Upper lobe of left lung (tissue), 6 donors: ENCODE measurements around the gene LYSMD2. TPM values are rescaled to one million over a fixed set of nuclear protein-coding genes. Genes with fewer than 3 reads are reported as not detected.

Source experiments
- ATAC-seq, 2 donors: fragments of 200-7000 bp; cut with Tn5 transposase; one replicate each; pipeline ENCODE4 v1.9.1; 2022; ENCODE audit warnings: mild to moderate bottlenecking in 2 of 2, moderate library complexity in 2 of 2; ENCODE audit not compliant: low FRiP score in 2 of 2
- DNase-seq, 2 donors: peaks; one replicate each; pipeline ENCODE4 v3.0.0-alpha.2; 2019 to 2020
- H3K27ac ChIP-seq, 4 donors: fragments of 200-600 bp; sonication (generic); one replicate each; pipeline ENCODE4 v1.5.1; 2016 to 2019
- H3K27me3 ChIP-seq, 4 donors: fragments of 200-600 bp; sonication (generic); one replicate each; pipeline ENCODE4 v1.5.1; 2017 to 2019
- H3K36me3 ChIP-seq, 4 donors: fragments of 200-600 bp; sonication (generic); one replicate each; pipeline ENCODE4 v1.5.1; 2016 to 2019
- H3K4me1 ChIP-seq, 4 donors: fragments of 200-600 bp; sonication (generic); one replicate each; pipeline ENCODE4 v1.5.1; 2018 to 2019
- H3K4me3 ChIP-seq, 4 donors: fragments of 200-600 bp; sonication (generic); one replicate each; pipeline ENCODE4 v1.5.1; 2017 to 2019; ENCODE audit warnings: mild to moderate bottlenecking in 2 of 4, moderate library complexity in 1 of 4
- H3K9me3 ChIP-seq, 4 donors: fragments of 200-600 bp; sonication (generic); one replicate each; pipeline ENCODE4 v1.5.1; 2018 to 2019
- CTCF ChIP-seq, 6 experiments: fragments of 450-650 bp in 4 of 6; fragments of 200-600 bp in 2 of 6; sonication (generic) in 2 of 6; IDR thresholded peaks; one replicate each; pipeline ENCODE4 v1.5.1; 2016 to 2019; ENCODE audit warnings: antibody characterized with exemption in 6 of 6
- EP300 ChIP-seq, 4 donors: sonication (generic); formaldehyde crosslinking; IDR thresholded peaks; one replicate each; pipeline ENCODE4 v1.5.1; 2017; ENCODE audit warnings: antibody characterized with exemption in 4 of 4, control low read depth in 2 of 4
- POLR2A ChIP-seq, 4 donors: fragments of 450-650 bp; IDR thresholded peaks; one replicate each; pipeline ENCODE4 v1.5.1; 2016 to 2017; ENCODE audit warnings: antibody characterized with exemption in 4 of 4, mild to moderate bottlenecking in 2 of 4
- POLR2AphosphoS5 ChIP-seq, 2 donors: sonication (generic); formaldehyde crosslinking; IDR thresholded peaks; one replicate each; pipeline ENCODE4 v1.5.1; 2017; ENCODE audit warnings: antibody characterized with exemption in 2 of 2
- WGBS, 2 donors: methylation state at CpG; one replicate each; pipeline ENCODE4 v1.1.5; 2017 to 2018; 5-methylcytosine and 5-hydroxymethylcytosine counted together
- total RNA-seq, 6 donors: library from RNA; depleted of rRNA in 4 of 6; stranded (reverse); fragments of >200 nt in 4 of 6; gene quantifications; one replicate each; pipeline versions ENCODE4 v1.1.0 to v1.2.1, GENCODE V29; 2016 to 2021
- donor health status: DM: no; HTN: no; CAD: no; lungs with moderate emphysema.
- donor health status: DM: no; HTN: yes; CAD: no; lungs with severe emphysema.

Gene LYSMD2
- total RNA-seq, 6 donors from 2014 or later, result 13.4 to 22.8 (median 17.9) TPM

- TF ChIP-seq CTCF (IDR thresholded peaks at IDR 0.05), result no peak
- no peak for TF ChIP-seq POLR2AphosphoS5 (IDR thresholded peaks at IDR 0.05)
- no peak for TF ChIP-seq POLR2A (IDR thresholded peaks at IDR 0.05)
- TF ChIP-seq EP300 (IDR thresholded peaks at IDR 0.05), result no peak
- no peaks in the 10 kb centered on the region for H3K9me3 ChIP-seq
- ATAC-seq (no peak), DNase-seq (no peak)
- peaks cover 0 to 23% (median 17%) of the 10 kb centered on the region in 4 donors for H3K4me1 ChIP-seq
- no peak overlapping the region for H3K4me3 ChIP-seq
- no peaks in the 10 kb centered on the region for H3K27me3 ChIP-seq
- peak overlapping the region in 1 of 4 donors; percentile 45 for H3K27ac ChIP-seq
- peaks cover 0 to 12% (median 0%) of the 10 kb centered on the region in 4 donors for H3K36me3 ChIP-seq
- WGBS, 2 donors, result 35 to 36% methylated on average over 1 of the region's 1 CpG
These were observed 12.8 kb downstream of the LYSMD2 start for GRCh38 chr15:51724673-51725072.

GRCh38 chr15:51724199-51724598, 13.3 kb downstream of the LYSMD2 start:
- no peak for ATAC-seq
- Histone ChIP-seq H3K9me3 (no peaks in the 10 kb centered on the region), H3K4me3 (no peak overlapping the region), H3K36me3 (peaks cover 0 to 12% (median 0%) of the 10 kb centered on the region in 4 donors), H3K27ac (peak overlapping the region in 1 of 4 donors; percentile 44), H3K27me3 (no peaks in the 10 kb centered on the region), H3K4me1 (peaks cover 0 to 23% (median 17%) of the 10 kb centered on the region in 4 donors)
- WGBS, 2 donors, result 74 to 75% methylated on average over 2 of the region's 2 CpGs
- no peak for TF ChIP-seq EP300 (IDR thresholded peaks at IDR 0.05)
- TF ChIP-seq CTCF (IDR thresholded peaks at IDR 0.05), result no peak
- no peak for TF ChIP-seq POLR2AphosphoS5 (IDR thresholded peaks at IDR 0.05)
- TF ChIP-seq POLR2A (IDR thresholded peaks at IDR 0.05), result no peak
- DNase-seq, result no peak

- ATAC-seq, result no peak
- no peak for DNase-seq
- Histone ChIP-seq H3K9me3 (no peaks in the 10 kb centered on the region), H3K27ac (peak overlapping the region in 2 of 4 donors; percentile 18 to 63), H3K4me1 (peaks cover 0 to 14% (median 11%) of the 10 kb centered on the region in 4 donors), H3K36me3 (peaks cover 0 to 12% (median 0%) of the 10 kb centered on the region in 4 donors), H3K4me3 (no peak overlapping the region), H3K27me3 (no peaks in the 10 kb centered on the region)
- TF ChIP-seq POLR2A (IDR thresholded peaks at IDR 0.05) (no peak), POLR2AphosphoS5 (IDR thresholded peaks at IDR 0.05) (no peak), EP300 (IDR thresholded peaks at IDR 0.05) (no peak), CTCF (IDR thresholded peaks at IDR 0.05) (no peak)
- WGBS, 2 donors, result 63 to 70% methylated on average over 5 of the region's 5 CpGs
These were observed 16.1 kb downstream of the LYSMD2 start for GRCh38 chr15:51721199-51721960.

- WGBS, 2 donors, result 83 to 86% methylated on average over 8 of the region's 8 CpGs
- H3K27ac ChIP-seq, result peak overlapping the region in 2 of 4 donors; percentile 23 to 63
- H3K4me3 ChIP-seq, result no peak overlapping the region
- TF ChIP-seq CTCF (IDR thresholded peaks at IDR 0.05) (no peak), POLR2A (IDR thresholded peaks at IDR 0.05) (no peak), POLR2AphosphoS5 (IDR thresholded peaks at IDR 0.05) (no peak), EP300 (IDR thresholded peaks at IDR 0.05) (no peak)
- H3K4me1 ChIP-seq, result peaks cover 0 to 10% (median 7%) of the 10 kb centered on the region in 4 donors
- no peaks in the 10 kb centered on the region for H3K9me3 ChIP-seq
- DNase-seq, result no peak
- H3K36me3 ChIP-seq, result peaks cover 0 to 12% (median 0%) of the 10 kb centered on the region in 4 donors
- ATAC-seq, result no peak
- no peaks in the 10 kb centered on the region for H3K27me3 ChIP-seq
These were observed 17.1 kb downstream of the LYSMD2 start for GRCh38 chr15:51720201-51720995.
